Neutrophil (primary cell): ENCODE data around the gene BPTF.
"Not testable (repeated sequence)": the region's sequence is repeated elsewhere in the genome, so short reads cannot be mapped to it uniquely, and the experiment has no call there.

ENCODE experiments used
- H3K27ac ChIP-seq: fragments of 200-600 bp; sonication (generic); 2 replicates; pipeline ENCODE4 v1.5.1; 2016; ENCODE audit warnings: mild to moderate bottlenecking, moderate library complexity
- H3K27me3 ChIP-seq: fragments of 200-600 bp; sonication (generic); 2 replicates; pipeline ENCODE4 v1.6.0; 2016; ENCODE audit warnings: mild to moderate bottlenecking
- H3K36me3 ChIP-seq: fragments of 200-600 bp; sonication (generic); 2 replicates; pipeline ENCODE4 v1.5.1; 2017
- H3K4me1 ChIP-seq, 2 experiments: fragments of 200-600 bp in 1 of 2; sonication (generic) in 1 of 2; 1 replicate in 1 of 2; 2 replicates in 1 of 2; pipeline versions ENCODE4 v1.5.1 to v1.6.1; 2013 to 2016; ENCODE audit warnings: low read depth in 1 of 2, low read length in 1 of 2, mild to moderate bottlenecking in 1 of 2, moderate library complexity in 1 of 2; ENCODE audit not compliant: control insufficient read depth in 1 of 2, insufficient read depth in 1 of 2
- H3K4me3 ChIP-seq, 2 experiments: fragments of 200-600 bp in 1 of 2; sonication (generic) in 1 of 2; 1 replicate in 1 of 2; 2 replicates in 1 of 2; pipeline ENCODE4 v1.5.1; 2013 to 2016; ENCODE audit warnings: low read depth in 1 of 2, low read length in 1 of 2, mild to moderate bottlenecking in 1 of 2, moderate library complexity in 1 of 2
- H3K9me3 ChIP-seq: fragments of 200-600 bp; sonication (generic); 2 replicates; pipeline ENCODE4 v1.5.1; 2016
- TF ChIP-seq, protein P1 (sequence below): fragments of 200-600 bp; sonication (generic); IDR thresholded peaks from 2 replicates; pipeline ENCODE4 v1.5.1; 2016; ENCODE audit warnings: antibody characterized with exemption

BPTF gene

GRCh38 chr17:67902511-67903231 lies 77.4 kb downstream of the BPTF start:
- no peaks in the 10 kb centered on the region for H3K4me1 ChIP-seq
- H3K27ac ChIP-seq, result no peak overlapping the region
- H3K4me3 ChIP-seq, result no peak overlapping the region
- H3K36me3 ChIP-seq, result peaks cover 79% of the 10 kb centered on the region
- no peaks in the 10 kb centered on the region for H3K9me3 ChIP-seq
- H3K27me3 ChIP-seq, result no peaks in the 10 kb centered on the region
- TF ChIP-seq, protein P1, sequence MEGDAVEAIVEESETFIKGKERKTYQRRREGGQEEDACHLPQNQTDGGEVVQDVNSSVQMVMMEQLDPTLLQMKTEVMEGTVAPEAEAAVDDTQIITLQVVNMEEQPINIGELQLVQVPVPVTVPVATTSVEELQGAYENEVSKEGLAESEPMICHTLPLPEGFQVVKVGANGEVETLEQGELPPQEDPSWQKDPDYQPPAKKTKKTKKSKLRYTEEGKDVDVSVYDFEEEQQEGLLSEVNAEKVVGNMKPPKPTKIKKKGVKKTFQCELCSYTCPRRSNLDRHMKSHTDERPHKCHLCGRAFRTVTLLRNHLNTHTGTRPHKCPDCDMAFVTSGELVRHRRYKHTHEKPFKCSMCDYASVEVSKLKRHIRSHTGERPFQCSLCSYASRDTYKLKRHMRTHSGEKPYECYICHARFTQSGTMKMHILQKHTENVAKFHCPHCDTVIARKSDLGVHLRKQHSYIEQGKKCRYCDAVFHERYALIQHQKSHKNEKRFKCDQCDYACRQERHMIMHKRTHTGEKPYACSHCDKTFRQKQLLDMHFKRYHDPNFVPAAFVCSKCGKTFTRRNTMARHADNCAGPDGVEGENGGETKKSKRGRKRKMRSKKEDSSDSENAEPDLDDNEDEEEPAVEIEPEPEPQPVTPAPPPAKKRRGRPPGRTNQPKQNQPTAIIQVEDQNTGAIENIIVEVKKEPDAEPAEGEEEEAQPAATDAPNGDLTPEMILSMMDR, result no peak

DNA sequence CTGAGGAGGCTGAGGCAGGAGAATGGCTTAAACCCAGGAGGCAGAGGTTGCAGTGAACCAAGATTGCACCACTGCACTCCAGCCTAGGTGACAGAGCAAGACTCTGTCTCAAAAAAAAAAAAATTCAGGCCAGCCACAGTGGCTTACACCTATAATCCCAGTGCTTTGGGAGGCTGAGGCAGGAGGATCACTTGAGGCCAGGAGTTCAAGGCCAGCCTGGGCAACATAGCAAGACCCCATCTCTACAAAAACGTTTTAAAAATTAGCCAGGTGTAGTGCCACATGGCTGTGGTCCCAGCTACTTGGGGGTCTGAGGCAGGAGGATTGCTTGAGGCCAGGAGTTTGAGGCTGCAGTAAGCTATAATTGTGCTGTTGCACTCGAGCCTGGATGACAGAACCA lies 80.0 kb downstream of the BPTF start:
- not testable (repeated sequence) for H3K9me3 ChIP-seq, H3K27me3 ChIP-seq, H3K4me3 ChIP-seq, H3K4me1 ChIP-seq, H3K27ac ChIP-seq
- peaks cover 79% of the 10 kb centered on the region for H3K36me3 ChIP-seq

GRCh38 chr17:67910117-67910803 lies 85.0 kb downstream of the BPTF start:
- not testable (repeated sequence) for H3K4me3 ChIP-seq, H3K9me3 ChIP-seq, H3K4me1 ChIP-seq, H3K27ac ChIP-seq, H3K27me3 ChIP-seq
- H3K36me3 ChIP-seq, result peaks cover 84% of the 10 kb centered on the region

DNA sequence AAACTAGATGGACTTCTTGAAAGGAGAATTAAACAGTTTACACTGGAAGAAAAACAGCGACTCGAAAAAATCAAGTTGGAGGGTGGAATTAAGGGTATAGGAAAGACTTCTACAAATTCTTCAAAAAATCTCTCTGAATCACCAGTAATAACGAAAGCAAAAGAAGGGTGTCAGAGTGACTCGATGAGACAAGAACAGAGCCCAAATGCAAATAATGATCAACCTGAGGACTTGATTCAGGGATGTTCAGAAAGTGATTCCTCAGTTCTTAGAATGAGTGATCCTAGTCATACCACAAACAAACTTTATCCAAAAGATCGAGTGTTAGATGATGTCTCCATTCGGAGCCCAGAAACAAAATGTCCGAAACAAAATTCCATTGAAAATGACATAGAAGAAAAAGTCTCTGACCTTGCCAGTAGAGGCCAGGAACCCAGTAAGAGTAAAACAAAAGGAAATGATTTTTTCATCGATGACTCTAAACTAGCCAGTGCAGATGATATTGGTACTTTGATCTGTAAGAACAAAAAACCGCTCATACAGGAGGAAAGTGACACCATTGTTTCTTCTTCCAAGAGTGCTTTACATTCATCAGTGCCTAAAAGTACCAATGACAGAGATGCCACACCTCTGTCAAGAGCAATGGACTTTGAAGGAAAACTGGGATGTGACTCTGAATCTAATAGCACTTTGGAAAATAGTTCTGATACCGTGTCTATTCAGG lies 85.9 kb downstream of the BPTF start:
- H3K36me3 ChIP-seq, result peaks cover 84% of the 10 kb centered on the region

DNA sequence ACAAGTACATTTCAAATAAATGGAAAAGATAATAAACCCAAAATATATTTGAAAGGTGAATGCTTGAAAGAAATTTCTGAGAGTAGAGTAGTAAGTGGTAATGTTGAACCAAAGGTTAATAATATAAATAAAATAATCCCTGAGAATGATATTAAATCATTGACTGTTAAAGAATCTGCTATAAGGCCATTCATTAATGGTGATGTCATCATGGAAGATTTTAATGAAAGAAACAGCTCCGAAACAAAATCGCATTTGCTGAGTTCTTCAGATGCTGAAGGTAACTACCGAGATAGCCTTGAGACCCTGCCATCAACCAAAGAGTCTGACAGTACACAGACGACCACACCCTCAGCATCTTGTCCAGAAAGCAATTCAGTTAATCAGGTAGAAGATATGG lies 86.8 kb downstream of the BPTF start:
- peaks cover 79% of the 10 kb centered on the region for H3K36me3 ChIP-seq
- H3K27me3 ChIP-seq, result no peaks in the 10 kb centered on the region
- no peaks in the 10 kb centered on the region for H3K9me3 ChIP-seq
- TF ChIP-seq, protein P1, result no peak
- no peaks in the 10 kb centered on the region for H3K4me1 ChIP-seq
- H3K4me3 ChIP-seq, result no peak overlapping the region
- no peak overlapping the region for H3K27ac ChIP-seq

More for the DNA sequence above, 85.9 kb downstream of the BPTF start:
- Histone ChIP-seq H3K27ac (no peak overlapping the region), H3K4me1 (no peaks in the 10 kb centered on the region), H3K27me3 (no peaks in the 10 kb centered on the region), H3K4me3 (no peak overlapping the region), H3K9me3 (no peaks in the 10 kb centered on the region)
- TF ChIP-seq, protein P1, result no peak

- Histone ChIP-seq H3K36me3 (peaks cover 74% of the 10 kb centered on the region), H3K27ac (peak overlapping the region; percentile 4), H3K27me3 (no peaks in the 10 kb centered on the region), H3K4me3 (no peak overlapping the region), H3K9me3 (no peaks in the 10 kb centered on the region), H3K4me1 (no peaks in the 10 kb centered on the region)
- TF ChIP-seq, protein P1, result no peak
These were observed 87.4 kb downstream of the BPTF start for GRCh38 chr17:67912656-67913055.
